Measurements from ENCODE around the gene ZNF316.

Gene ZNF316

GRCh38 chr7:6618621-6619020 lies 18.5 kb upstream of the ZNF316 start:
- Mint-ChIP-seq H3K36me3 (ENCODE audit: low read depth) (peaks cover 30% of the 10 kb centered on the region), H3K27ac (no peak overlapping the region), H3K4me1 (peaks cover 11% of the 10 kb centered on the region), H3K4me3 (no peak overlapping the region), H3K9me3 (no peaks in the 10 kb centered on the region), H3K27me3 (ENCODE audit: low read depth, poor library complexity) (no peaks in the 10 kb centered on the region)
- TF ChIP-seq, protein P1, sequence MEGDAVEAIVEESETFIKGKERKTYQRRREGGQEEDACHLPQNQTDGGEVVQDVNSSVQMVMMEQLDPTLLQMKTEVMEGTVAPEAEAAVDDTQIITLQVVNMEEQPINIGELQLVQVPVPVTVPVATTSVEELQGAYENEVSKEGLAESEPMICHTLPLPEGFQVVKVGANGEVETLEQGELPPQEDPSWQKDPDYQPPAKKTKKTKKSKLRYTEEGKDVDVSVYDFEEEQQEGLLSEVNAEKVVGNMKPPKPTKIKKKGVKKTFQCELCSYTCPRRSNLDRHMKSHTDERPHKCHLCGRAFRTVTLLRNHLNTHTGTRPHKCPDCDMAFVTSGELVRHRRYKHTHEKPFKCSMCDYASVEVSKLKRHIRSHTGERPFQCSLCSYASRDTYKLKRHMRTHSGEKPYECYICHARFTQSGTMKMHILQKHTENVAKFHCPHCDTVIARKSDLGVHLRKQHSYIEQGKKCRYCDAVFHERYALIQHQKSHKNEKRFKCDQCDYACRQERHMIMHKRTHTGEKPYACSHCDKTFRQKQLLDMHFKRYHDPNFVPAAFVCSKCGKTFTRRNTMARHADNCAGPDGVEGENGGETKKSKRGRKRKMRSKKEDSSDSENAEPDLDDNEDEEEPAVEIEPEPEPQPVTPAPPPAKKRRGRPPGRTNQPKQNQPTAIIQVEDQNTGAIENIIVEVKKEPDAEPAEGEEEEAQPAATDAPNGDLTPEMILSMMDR (IDR thresholded peaks at IDR 0.05), result no peak
- DNase-seq, result no peak

DNA sequence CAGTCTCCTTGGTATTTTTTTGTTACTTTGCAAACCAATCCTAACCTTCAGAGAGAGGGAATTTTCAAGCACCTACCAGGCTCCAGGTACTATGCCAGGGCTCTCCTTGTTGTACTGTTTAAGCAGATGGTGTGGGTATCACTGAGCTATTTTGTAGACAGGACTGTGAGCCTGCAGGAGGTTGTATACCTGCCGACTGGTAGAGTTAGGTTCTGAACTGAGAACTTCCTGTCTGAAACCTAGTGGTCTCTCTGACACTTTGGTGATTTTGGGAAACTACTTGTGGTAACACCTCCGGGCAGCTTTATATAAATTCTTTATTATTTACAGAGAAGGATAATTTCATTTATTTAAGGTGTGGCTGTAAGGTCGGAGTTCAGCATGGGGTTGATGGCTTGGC lies 17.2 kb upstream of the ZNF316 start:
- TF ChIP-seq, protein P1 (IDR thresholded peaks at IDR 0.05), result no peak
- DNase-seq, result no peak
- Mint-ChIP-seq H3K4me1 (peaks cover 5% of the 10 kb centered on the region), H3K36me3 (ENCODE audit: low read depth) (peaks cover 30% of the 10 kb centered on the region), H3K9me3 (no peaks in the 10 kb centered on the region), H3K4me3 (no peak overlapping the region), H3K27me3 (ENCODE audit: low read depth, poor library complexity) (no peaks in the 10 kb centered on the region), H3K27ac (no peak overlapping the region)

DNA sequence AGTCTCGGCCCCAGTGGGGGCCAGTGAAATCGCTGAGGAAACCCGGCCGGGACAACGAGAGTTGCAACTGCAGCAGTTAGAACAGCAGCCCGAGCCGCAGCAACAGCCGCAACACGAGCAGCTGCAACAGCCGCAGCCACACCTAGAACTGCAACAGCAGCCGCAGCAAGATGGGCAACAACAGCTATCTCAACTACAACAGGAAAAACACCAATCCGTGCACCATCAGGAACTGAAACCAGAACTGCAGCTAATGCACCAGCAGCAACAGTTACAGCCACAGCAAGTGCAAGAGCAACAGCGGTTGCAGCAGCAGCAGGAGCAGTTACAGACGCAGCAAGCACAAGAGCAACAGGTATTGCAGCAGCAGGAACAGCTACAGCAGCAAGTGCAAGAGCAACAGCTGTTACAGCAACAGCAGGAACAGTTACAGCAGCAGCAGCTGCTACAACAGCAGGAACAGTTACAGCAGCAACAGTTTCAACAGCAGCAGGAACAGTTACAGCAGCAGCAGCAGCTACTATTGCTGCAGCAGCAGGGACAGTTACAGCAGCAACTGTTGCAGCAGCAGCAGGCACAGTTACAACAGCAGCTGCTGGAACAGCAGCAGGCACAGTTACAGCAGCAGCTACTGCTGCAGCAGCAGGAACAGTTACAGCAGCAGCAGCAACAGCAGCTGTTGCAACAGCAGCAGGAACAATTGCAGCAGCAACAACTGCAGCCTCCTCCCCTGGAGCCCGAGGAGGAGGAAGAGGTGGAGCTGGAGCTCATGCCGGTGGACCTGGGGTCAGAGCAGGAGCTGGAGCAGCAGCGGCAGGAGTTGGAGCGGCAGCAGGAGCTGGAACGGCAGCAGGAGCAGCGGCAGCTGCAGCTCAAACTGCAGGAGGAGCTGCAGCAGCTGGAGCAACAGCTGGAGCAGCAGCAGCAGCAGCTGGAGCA lies 15.7 kb upstream of the ZNF316 start:
- H3K27me3 Mint-ChIP-seq (ENCODE audit: low read depth, poor library complexity), result no peaks in the 10 kb centered on the region
- peaks cover 5% of the 10 kb centered on the region for H3K4me1 Mint-ChIP-seq
- no peak overlapping the region for H3K27ac Mint-ChIP-seq
- H3K36me3 Mint-ChIP-seq (ENCODE audit: low read depth), result peaks cover 30% of the 10 kb centered on the region
- DNase-seq, result no peak
- H3K4me3 Mint-ChIP-seq, result no peak overlapping the region
- H3K9me3 Mint-ChIP-seq, result no peaks in the 10 kb centered on the region
- TF ChIP-seq, protein P1 (IDR thresholded peaks at IDR 0.05), result no peak

DNA sequence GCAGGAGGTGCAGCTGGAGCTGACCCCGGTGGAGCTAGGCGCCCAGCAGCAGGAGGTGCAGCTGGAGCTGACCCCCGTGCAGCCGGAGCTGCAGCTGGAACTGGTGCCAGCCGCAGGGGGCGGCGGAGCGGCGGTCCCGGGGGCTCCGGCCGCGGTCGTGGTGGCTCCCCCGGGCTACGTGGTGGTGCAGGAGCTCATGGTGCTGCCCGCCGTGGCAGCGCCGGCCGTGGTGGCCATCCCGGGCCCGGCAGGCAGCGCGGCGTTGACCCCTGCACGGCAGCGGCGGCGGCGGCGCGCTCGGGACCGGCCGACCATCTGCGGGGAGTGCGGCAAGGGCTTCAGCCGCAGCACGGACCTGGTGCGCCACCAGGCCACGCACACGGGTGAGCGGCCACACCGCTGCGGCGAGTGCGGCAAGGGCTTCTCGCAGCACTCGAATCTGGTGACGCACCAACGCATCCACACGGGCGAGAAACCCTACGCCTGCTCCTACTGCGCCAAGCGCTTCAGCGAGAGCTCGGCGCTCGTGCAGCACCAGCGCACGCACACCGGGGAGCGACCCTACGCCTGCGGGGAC lies 14.9 kb upstream of the ZNF316 start:
- DNase-seq, result no peak
- H3K4me1 Mint-ChIP-seq, result peaks cover 5% of the 10 kb centered on the region
- H3K4me3 Mint-ChIP-seq, result no peak overlapping the region
- H3K9me3 Mint-ChIP-seq, result no peaks in the 10 kb centered on the region
- H3K27ac Mint-ChIP-seq, result no peak overlapping the region
- TF ChIP-seq, protein P1 (IDR thresholded peaks at IDR 0.05), result no peak
- peaks cover 30% of the 10 kb centered on the region for H3K36me3 Mint-ChIP-seq (ENCODE audit: low read depth)
- no peaks in the 10 kb centered on the region for H3K27me3 Mint-ChIP-seq (ENCODE audit: low read depth, poor library complexity)

DNA sequence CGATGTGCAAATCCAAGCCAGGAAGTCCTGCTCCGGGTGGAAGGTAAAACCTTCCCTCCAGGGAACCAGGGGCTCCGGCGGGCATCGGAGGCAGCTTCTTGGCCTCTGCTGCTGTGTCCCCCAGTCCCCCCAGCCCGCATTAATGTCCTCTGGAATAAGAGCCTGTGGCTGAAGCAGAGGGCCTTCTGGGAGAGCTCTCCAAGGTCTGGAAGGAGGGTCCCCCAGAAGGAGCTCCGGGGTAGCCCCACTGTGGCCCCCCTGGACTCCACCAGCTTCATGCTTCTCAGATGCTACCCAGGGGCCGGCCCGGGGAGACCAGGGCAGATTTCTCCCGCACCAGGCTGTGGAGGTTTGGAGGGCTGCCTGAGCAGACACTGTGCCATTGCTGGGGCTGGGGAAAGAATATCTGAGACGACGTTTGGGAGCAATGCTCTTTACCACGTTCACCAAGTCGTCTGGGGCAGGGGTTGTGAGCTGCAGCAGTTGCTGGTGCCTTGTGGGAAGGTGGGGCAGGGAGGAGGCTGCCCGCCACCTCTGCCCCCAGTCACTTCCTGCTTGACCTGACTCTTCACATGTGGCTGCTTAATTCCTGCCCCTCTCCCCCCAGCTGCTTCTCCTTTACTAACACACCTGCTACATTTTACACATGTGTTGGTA lies 13.4 kb upstream of the ZNF316 start:
- Mint-ChIP-seq H3K4me3 (no peak overlapping the region), H3K4me1 (peaks cover 6% of the 10 kb centered on the region), H3K27me3 (ENCODE audit: low read depth, poor library complexity) (no peaks in the 10 kb centered on the region), H3K27ac (no peak overlapping the region), H3K36me3 (ENCODE audit: low read depth) (peaks cover 16% of the 10 kb centered on the region), H3K9me3 (no peaks in the 10 kb centered on the region)
- DNase-seq, result no peak
- TF ChIP-seq, protein P1 (IDR thresholded peaks at IDR 0.05), result no peak

Measured in nephron progenitor cell (in vitro differentiated cells).